Measurements from ENCODE around the gene ANKRD61.

The ANKRD61 gene

DNA sequence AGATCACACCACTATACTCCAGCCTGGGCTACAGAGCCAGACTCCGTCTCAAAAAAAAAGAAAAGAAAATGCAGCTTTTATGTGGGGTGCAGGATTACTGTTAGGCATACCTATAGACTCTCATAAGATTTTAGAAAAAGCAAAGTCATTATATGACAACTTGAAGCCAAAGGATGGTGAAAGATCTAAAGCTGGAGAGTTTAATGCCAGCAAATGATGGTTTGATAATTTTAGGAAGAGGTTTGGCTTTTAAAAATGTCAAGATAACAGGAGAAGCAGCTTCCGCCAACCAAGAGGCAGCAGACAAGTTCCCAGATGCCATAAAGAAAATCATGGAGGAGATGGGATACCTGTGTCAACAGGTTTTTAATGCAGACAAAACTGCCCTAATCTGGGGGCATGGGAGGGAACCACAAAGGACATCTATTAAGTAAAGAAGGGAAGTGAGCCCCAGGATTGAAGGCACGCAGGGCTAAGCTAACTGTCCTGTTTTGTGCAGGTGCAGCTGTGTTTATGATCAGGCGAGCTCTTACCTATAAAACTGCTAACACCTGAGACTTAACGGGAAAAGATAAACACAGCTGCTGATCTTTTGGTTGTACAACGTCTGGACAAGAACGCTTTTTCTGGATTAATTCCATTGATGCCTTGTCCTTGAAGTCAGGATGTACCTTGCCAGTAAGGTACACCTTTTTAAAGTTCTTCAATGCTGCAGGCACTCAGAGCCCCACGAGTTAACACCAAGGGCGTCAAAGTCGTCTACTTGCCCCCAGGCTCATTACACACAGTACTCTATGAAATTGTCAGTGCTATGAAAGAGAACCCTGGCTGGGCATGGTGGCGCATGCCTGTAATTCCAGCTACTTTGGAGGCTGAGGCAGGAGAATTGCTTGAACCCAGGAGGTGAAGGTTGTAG is 10.5 kb upstream of the ANKRD61 start:
- Histone ChIP-seq H4K20me1 (ENCODE audit: insufficient read depth, low read length, poor library complexity, severe bottlenecking) (no peaks in the 10 kb centered on the region), H3K36me3 (ENCODE audit: insufficient read depth, low read length) (peaks cover 81% of the 10 kb centered on the region), H3K4me3 (ENCODE audit: low read length, poor library complexity, severe bottlenecking) (no peak overlapping the region), H2AFZ (ENCODE audit: low read length) (no peak overlapping the region), H3F3A (ENCODE audit: low read depth) (no peaks in the 10 kb centered on the region), H3K27me3 (ENCODE audit: insufficient read depth, low read length, poor library complexity, severe bottlenecking) (no peaks in the 10 kb centered on the region), H3K79me2 (ENCODE audit: insufficient read depth, low read length) (no peaks in the 10 kb centered on the region), H3K9me3 (ENCODE audit: insufficient read depth, low read depth, low read length) (no peaks in the 10 kb centered on the region), H3K4me2 (ENCODE audit: low read depth, low read length, poor library complexity, severe bottlenecking) (no peak overlapping the region), H3K9ac (ENCODE audit: low read depth, low read length, poor library complexity, severe bottlenecking) (no peak overlapping the region), H3K9me2 (replicated peaks; ENCODE audit: low read depth, low read length) (no peaks in the 10 kb centered on the region), H3K4me1 (ENCODE audit: insufficient read depth, low read length, poor library complexity, severe bottlenecking) (no peaks in the 10 kb centered on the region)
- TF ChIP-seq, protein P1, sequence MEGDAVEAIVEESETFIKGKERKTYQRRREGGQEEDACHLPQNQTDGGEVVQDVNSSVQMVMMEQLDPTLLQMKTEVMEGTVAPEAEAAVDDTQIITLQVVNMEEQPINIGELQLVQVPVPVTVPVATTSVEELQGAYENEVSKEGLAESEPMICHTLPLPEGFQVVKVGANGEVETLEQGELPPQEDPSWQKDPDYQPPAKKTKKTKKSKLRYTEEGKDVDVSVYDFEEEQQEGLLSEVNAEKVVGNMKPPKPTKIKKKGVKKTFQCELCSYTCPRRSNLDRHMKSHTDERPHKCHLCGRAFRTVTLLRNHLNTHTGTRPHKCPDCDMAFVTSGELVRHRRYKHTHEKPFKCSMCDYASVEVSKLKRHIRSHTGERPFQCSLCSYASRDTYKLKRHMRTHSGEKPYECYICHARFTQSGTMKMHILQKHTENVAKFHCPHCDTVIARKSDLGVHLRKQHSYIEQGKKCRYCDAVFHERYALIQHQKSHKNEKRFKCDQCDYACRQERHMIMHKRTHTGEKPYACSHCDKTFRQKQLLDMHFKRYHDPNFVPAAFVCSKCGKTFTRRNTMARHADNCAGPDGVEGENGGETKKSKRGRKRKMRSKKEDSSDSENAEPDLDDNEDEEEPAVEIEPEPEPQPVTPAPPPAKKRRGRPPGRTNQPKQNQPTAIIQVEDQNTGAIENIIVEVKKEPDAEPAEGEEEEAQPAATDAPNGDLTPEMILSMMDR (conservative IDR thresholded peaks at IDR 0.05; ENCODE audit: low read length), result no peak
- TF ChIP-seq EZH2phosphoT487 (IDR thresholded peaks at IDR 0.05; ENCODE audit: borderline replicate concordance), result no peak

DNA sequence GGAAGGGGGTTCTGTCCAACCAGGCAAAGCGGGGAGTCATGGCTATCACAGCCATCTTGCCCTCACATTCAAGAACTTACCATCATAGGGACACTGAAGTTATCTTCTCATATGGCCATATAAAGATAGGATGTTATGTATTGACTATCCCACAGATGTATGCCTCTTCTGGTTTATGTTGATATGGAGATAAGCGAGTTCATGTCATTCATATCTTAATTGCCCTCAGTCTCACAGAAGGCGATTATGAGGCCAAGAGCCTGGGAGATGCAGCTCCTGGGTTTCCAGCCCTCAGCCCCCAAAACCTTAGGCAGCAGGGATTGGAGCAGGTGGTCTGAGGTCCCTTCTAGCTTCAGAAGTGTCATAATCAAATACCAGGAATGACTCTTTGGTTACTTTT is 8.5 kb upstream of the ANKRD61 start:
- Histone ChIP-seq H3K9me3 (ENCODE audit: insufficient read depth, low read depth, low read length) (no peaks in the 10 kb centered on the region), H4K20me1 (ENCODE audit: insufficient read depth, low read length, poor library complexity, severe bottlenecking) (peaks cover 6% of the 10 kb centered on the region), H3K79me2 (ENCODE audit: insufficient read depth, low read length) (no peaks in the 10 kb centered on the region), H3K9me2 (replicated peaks; ENCODE audit: low read depth, low read length) (no peaks in the 10 kb centered on the region), H3K9ac (ENCODE audit: low read depth, low read length, poor library complexity, severe bottlenecking) (no peak overlapping the region), H3F3A (ENCODE audit: low read depth) (no peaks in the 10 kb centered on the region), H3K4me1 (ENCODE audit: insufficient read depth, low read length, poor library complexity, severe bottlenecking) (peaks cover 11% of the 10 kb centered on the region), H2AFZ (ENCODE audit: low read length) (no peak overlapping the region), H3K4me2 (ENCODE audit: low read depth, low read length, poor library complexity, severe bottlenecking) (no peak overlapping the region), H3K4me3 (ENCODE audit: low read length, poor library complexity, severe bottlenecking) (no peak overlapping the region), H3K27me3 (ENCODE audit: insufficient read depth, low read length, poor library complexity, severe bottlenecking) (no peaks in the 10 kb centered on the region), H3K36me3 (ENCODE audit: insufficient read depth, low read length) (peaks cover 83% of the 10 kb centered on the region)
- TF ChIP-seq, protein P1 (conservative IDR thresholded peaks at IDR 0.05; ENCODE audit: low read length), result no peak

DNA sequence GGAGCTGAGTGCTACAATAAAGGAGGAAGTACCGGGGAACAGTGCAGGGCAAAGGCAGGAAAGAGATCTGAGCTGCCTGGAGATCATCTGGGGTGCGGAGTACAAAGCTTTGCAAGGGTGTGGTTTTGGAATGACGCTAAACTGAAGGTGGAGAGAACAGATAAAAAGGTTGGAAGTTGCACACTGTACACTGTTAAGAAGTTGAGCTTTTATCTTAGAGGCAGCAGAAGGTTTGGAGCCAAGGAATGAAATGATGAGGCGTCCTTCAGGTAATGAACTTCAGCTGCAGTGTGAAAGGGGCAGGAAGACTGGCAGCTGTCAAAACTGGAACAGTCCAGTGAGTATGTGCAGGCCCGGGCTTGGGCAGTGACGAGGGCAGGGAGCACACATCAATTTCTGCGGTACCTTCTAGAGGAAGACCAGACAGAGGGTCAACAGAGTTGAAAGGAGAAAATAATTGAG is 7.2 kb upstream of the ANKRD61 start:
- no peaks in the 10 kb centered on the region for H3F3A ChIP-seq (ENCODE audit: low read depth)
- H3K79me2 ChIP-seq (ENCODE audit: insufficient read depth, low read length), result no peaks in the 10 kb centered on the region
- H3K4me2 ChIP-seq (ENCODE audit: low read depth, low read length, poor library complexity, severe bottlenecking), result no peak overlapping the region
- no peak overlapping the region for H2AFZ ChIP-seq (ENCODE audit: low read length)
- H3K4me3 ChIP-seq (ENCODE audit: low read length, poor library complexity, severe bottlenecking), result no peak overlapping the region
- peaks cover 11% of the 10 kb centered on the region for H3K4me1 ChIP-seq (ENCODE audit: insufficient read depth, low read length, poor library complexity, severe bottlenecking)
- H3K9me2 ChIP-seq (replicated peaks; ENCODE audit: low read depth, low read length), result no peaks in the 10 kb centered on the region
- TF ChIP-seq, protein P1 (conservative IDR thresholded peaks at IDR 0.05; ENCODE audit: low read length), result no peak
- no peak for TF ChIP-seq EZH2phosphoT487 (IDR thresholded peaks at IDR 0.05; ENCODE audit: borderline replicate concordance)
- H3K9ac ChIP-seq (ENCODE audit: low read depth, low read length, poor library complexity, severe bottlenecking), result no peak overlapping the region
- H3K36me3 ChIP-seq (ENCODE audit: insufficient read depth, low read length), result peaks cover 86% of the 10 kb centered on the region
- H4K20me1 ChIP-seq (ENCODE audit: insufficient read depth, low read length, poor library complexity, severe bottlenecking), result peaks cover 6% of the 10 kb centered on the region
- no peaks in the 10 kb centered on the region for H3K9me3 ChIP-seq (ENCODE audit: insufficient read depth, low read depth, low read length)
- no peaks in the 10 kb centered on the region for H3K27me3 ChIP-seq (ENCODE audit: insufficient read depth, low read length, poor library complexity, severe bottlenecking)
